ENCODE results near the gene ALLC.

DNA sequence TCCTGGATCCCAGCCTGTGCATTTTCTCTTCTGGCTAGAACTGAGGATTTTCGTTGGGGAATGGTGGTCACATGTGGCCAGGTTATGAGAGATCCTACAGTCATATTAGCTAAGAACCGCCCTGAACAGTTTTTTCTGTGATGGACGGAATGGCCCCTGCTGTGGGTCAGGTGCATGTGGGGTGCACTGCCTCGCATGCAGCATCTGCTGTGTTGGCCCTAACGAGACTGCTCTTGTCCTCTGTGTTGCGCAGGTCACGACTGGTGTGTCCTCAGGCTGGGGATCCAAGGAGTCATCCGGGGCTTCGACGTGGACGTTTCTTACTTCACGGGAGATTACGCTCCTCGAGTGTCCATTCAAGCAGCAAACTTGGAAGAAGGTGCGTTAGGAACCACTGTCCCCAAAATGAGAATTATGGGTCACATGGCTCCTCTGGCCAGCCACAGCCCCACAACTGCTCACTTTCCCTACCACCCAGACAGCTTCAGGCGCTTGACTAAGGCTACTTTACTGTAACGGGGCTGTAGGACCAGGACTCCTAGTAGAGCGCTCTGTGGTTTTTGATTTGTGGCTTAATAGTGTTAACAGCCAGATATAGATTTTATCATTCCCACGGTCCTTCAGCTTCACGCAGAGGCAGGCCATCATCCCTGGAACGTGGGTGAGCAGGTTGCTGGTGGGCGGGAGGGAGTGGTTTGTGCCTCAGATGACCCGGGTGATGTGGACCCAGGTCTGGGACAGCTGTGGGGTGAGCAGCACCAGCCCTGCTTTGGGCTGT lies 21.8 kb downstream of the ALLC start:
- TF ChIP-seq, protein P1, sequence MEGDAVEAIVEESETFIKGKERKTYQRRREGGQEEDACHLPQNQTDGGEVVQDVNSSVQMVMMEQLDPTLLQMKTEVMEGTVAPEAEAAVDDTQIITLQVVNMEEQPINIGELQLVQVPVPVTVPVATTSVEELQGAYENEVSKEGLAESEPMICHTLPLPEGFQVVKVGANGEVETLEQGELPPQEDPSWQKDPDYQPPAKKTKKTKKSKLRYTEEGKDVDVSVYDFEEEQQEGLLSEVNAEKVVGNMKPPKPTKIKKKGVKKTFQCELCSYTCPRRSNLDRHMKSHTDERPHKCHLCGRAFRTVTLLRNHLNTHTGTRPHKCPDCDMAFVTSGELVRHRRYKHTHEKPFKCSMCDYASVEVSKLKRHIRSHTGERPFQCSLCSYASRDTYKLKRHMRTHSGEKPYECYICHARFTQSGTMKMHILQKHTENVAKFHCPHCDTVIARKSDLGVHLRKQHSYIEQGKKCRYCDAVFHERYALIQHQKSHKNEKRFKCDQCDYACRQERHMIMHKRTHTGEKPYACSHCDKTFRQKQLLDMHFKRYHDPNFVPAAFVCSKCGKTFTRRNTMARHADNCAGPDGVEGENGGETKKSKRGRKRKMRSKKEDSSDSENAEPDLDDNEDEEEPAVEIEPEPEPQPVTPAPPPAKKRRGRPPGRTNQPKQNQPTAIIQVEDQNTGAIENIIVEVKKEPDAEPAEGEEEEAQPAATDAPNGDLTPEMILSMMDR (IDR thresholded peaks at IDR 0.05), result no peak
- TF ChIP-seq EZH2 (IDR thresholded peaks at IDR 0.05; ENCODE audit: borderline replicate concordance, insufficient read depth, low read depth, low read length, poor library complexity, severe bottlenecking), result no peak
